ENCODE data around the gene SLC25A29.
"Not testable (repeated sequence)": the region's sequence is repeated elsewhere in the genome, so short reads cannot be mapped to it uniquely, and the experiment has no call there.

Gene SLC25A29

GRCh38 chr14:100309028-100309737 lies 2.9 kb upstream of the SLC25A29 start:
- DNase-seq = no peak

DNA sequence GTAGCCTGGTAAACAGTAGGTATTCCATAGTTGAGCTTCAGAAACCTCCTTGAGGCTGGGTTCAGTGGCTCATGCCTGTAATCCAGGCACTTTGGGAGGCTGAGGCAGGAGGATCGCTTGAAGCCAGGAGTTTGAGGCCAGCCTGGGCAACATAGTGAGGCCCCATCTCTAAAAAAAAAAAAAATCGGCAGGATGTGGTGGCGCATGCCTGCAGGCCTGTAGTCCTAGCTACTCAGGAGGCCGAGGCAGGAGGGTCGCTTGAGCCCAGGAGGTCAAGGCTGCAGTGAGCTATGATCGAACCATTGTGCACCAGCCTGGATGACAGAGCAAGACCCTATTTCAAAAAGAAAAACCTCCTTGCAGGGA lies 2.2 kb upstream of the SLC25A29 start:
- not testable (repeated sequence) for DNase-seq

DNA sequence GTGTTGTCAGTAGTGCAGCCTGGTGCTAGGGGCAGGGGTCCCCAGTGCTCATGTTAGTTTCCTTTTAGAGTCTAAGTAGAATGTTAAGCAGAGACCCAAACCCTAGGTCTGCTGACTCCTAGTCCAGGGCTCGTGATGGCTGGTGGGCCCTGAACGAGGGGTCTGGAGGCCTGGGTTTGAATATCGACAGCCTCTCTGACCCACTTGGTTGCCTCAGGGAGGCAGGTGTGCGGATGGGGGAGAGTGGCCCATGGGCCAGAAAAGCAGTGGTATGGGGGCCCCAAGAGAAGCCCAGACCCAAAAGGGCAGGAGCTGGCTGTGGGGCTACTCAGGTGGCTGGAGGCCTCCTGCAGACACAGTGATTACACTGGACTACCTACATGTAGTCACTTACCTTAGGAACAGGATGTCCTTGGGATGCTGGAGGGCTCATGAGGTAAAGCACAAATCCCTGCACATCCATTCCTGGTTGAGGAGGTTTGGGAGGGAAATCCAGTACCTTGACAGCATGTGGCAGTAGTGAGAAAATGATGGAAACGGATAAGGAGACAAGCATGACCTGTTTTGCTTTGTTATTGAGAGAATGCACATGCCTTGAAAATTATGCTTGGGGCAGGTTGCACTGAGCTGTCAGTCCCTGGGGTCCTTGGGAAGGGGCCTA lies 1.7 kb upstream of the SLC25A29 start:
- DNase-seq = no peak

DNA sequence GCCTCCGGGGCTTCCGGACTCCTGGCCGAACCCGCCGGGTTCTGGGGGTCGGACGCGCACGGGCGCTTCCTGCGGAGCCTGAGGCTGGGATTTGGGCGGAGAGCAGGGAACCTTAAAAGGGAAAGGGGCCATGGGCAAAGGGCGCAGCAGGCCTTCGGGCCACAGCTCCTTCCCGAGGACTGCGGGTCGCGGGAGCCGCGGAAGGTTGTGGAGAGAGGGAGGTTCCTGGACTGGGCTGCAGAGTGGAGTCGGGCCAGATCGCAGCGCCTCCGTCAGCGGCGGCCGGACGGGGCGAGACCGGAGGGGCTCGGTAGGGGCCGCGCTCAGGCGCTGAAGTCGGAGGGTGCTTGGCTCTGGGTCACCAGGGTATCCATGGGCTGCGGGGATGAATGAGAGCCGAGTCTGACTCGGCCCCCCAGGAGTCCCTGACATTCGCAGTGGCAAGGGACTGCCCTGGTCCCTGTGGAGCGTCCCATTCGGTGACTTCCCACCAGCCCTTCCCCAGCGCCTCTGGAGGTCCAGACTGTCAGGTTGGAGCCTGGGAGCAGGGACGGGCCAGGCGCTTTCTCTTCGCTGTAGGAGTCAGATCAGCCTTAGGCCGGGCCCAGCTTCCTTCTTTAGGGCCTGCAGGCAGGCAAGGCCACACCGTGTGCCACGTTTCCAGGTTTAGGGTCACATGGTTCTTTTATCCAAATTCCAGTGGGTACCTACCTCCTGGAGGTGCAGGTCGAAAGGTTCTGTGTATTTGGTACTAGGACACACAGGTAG lies 938 bp upstream of the SLC25A29 start:
- DNase-seq = no peak

GRCh38 chr14:100305324-100306100 lies 732 bp downstream of the SLC25A29 start:
- no peak for DNase-seq

- no peak for DNase-seq
These were observed 1.4 kb downstream of the SLC25A29 start for GRCh38 chr14:100304825-100305323.

DNA sequence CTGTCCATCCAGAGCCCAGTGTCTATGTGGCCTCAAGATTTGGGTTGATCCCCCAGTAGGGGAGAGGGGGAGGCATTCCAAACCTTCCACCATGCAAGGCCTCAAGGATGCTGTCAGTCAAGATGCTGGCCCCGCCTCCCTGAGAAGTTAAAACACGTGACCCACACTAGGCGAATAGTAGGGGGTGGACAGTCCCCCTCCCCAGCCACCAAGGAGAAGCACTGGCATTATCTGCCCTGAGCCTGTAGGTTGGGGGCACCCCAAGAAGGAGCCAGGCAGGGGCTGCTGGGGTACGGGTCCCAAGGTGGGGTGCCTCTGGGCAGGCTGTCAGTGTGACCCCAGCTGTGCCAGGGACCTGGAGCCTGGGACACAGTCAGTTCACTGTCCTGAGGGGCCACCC lies 2.3 kb downstream of the SLC25A29 start:
- DNase-seq = no peak

DNA sequence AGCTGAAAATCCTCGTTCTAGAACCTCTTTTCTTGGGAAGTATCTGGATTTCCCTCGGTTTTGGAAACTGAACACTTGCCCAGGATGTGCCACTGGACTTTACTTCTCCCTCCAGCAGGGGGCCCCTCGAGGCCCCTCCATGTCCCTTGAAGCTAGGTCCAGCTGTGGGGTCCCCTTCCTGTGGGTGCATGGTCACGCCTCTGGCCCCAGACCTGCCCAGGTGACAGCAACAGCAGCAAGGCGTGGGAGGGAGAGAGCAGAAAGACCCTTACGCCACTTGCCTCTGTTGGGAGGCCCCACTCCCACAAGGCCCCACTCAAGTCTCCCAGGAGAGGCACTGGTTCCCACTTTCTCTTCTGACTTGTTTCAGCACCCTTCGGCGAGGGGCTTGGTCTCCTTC lies 3.1 kb downstream of the SLC25A29 start:
- no peak for DNase-seq

GRCh38 chr14:100302616-100303015 lies 3.6 kb downstream of the SLC25A29 start:
- no peak for DNase-seq

DNA sequence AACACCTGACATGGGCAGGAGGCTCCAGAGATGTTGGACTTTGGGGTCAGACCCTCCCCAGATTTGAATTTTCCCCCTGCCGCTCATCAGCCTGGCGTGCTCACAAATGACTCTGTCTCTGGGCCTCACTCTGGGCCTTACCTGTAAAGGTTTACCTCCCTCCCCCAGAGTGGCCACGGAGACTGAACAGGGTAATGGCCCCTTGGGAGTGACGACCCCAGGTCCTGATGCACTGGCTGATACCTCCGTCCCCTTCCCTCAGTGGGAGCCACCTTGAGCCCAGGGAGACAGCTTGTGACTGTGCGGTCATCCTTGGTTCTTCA lies 7.0 kb downstream of the SLC25A29 start:
- no peak for DNase-seq

DNA sequence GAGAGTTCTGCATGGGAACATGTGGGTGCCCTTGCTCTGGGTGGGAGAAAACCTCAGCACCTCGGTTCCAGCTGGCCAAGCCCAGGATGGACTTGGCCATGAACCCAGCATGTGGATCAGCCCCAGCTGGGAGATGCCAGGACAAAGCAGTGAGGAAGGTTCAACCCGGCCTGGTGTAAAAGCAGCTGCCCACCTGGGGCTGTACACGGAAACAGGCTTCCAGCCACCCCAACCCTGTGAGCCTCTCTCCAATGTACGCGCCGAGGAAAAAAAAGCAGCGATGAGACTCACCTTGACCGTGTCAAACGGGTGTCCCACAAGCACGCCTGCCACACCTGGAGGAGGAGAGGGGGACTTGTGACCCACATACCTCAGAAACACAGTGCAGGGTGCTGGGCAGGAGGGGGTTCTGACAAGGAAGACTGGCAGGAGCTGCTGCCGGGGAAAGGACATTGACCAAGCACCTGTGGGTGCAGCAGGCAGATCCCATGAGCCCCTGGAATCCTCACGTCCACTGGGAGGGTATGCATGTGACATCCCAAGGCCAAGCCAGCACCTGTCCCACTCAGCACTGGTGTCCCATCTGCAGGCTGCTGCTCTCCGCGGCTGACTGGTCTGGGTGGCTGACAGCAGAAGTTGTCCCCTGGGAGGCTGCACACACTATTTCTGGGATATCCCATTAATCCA lies 7.5 kb downstream of the SLC25A29 start:
- DNase-seq = no peak

GRCh38 chr14:100297320-100298300 lies 8.6 kb downstream of the SLC25A29 start:
- no peak for DNase-seq

DNA sequence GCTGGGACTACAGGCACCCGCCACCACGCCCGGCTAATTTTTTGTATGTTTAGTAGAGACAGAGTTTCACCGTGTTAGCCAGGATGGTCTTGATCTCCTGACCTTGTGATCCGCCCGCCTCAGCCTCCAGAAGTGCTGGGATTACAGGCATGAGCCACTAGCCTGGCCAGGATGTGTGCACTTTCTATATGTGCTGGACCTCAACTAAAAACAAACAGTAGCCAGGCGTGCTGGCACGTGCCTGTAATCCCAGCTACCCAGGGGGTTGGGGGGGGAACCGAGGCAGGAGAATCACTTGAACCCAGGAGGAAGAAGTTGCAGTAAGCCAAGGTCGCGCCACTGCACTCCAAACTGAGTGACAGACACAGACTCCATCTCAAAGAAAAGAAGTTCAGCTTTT lies 9.5 kb downstream of the SLC25A29 start:
- DNase-seq = not testable (repeated sequence)

- DNase-seq = no peak
These were observed 10.1 kb downstream of the SLC25A29 start for GRCh38 chr14:100296106-100296651.

DNA sequence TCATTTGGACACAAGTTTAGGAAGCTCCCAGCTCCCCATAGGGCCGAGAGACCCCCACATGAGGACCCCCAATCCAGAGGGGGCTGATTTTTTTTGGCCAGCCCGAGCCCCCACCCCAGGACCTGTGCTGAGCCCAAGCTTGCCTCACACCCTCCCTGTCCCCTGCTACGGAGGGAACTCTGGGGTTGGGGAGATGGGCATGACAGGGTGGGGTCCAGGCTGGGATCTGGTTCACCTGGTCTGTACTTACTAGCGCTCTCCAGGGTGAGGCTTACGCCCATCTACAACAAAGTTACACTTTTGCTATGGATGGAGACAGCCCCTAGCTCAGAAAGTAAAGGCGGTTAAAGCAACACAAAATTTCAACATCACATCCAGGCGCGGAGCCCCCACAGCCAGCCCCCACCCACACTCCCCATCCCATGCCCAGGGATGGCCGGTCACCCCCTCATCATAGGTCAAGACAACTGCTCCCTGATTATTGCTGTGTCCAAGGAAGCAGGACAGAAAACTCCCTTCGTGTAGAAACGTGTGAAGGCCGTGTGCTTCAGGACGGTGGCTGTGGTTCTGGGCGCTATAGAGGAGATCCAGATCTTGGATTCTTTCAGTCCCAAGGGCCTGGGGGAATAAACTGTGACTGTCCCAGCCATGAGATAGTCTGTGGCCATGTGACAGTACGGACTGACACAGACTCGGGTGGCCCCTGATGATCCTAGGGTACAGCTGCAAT lies 10.7 kb downstream of the SLC25A29 start:
- no peak for DNase-seq

DNA sequence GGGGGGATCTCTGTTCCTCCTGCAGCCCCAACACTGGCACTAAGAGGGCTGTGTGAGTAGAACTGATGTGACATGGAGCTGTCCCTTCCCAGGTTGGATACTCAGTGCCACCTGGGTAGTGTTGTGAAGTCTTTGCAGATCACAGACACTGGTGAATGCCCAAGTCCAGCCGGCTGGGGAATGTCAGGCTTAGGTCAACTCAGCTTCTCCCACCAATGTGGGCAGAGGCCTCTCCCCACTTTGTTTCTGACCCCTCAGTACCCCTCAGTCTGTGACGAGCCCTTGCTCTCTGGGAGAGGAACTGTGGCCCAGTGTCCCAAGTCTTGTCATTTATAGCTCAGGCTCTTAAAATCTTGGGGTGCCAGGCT lies 11.3 kb downstream of the SLC25A29 start:
- DNase-seq = no peak

GRCh38 chr14:100294213-100294962 lies 11.9 kb downstream of the SLC25A29 start:
- no peak for DNase-seq

DNA sequence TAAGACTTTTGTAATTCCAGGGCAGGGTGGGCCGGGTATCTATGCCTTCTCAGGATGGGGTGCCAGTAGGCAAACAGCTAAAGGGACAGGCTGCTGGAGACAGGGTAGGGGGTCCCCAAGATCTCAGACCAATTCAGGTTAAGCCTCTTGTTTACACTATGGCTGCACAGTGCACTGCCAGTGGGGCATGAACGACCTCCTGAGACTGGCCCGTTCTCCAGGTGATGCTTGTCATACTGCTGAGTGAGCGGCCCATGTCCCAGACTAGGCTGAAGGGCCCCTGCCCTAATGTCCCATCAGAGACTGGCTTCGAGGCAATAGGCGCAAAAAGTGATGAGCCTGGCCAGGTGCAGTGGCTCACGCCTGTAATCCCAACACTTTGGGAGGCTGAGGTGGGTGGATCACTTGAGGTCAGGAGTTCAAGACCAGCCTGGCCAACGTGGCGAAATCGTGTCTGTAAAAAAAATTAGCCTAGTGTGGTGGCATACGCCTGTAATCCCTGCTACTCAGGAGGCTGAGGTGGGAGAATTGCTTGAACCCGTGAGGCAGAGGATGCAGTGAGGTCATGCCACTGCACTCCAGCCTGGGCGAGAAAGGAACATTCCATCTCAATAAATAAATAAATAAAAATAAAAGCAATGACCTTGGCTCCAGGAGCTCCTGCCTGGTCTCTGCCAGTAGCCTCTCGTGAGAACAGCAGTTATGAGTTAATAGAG lies 12.6 kb downstream of the SLC25A29 start:
- DNase-seq = no peak
